ENCODE measurements around the gene GPR146.
"Not testable (repeated sequence)": the region's sequence is repeated elsewhere in the genome, so short reads cannot be mapped to it uniquely, and the experiment has no call there.

The GPR146 gene

GRCh38 chr7:1071731-1072254 is 27.4 kb downstream of the GPR146 start:
- DNase-seq (ENCODE audit: extremely low spot score, insufficient read length, low read depth) (no peak), FAIRE-seq (no peak)

DNA sequence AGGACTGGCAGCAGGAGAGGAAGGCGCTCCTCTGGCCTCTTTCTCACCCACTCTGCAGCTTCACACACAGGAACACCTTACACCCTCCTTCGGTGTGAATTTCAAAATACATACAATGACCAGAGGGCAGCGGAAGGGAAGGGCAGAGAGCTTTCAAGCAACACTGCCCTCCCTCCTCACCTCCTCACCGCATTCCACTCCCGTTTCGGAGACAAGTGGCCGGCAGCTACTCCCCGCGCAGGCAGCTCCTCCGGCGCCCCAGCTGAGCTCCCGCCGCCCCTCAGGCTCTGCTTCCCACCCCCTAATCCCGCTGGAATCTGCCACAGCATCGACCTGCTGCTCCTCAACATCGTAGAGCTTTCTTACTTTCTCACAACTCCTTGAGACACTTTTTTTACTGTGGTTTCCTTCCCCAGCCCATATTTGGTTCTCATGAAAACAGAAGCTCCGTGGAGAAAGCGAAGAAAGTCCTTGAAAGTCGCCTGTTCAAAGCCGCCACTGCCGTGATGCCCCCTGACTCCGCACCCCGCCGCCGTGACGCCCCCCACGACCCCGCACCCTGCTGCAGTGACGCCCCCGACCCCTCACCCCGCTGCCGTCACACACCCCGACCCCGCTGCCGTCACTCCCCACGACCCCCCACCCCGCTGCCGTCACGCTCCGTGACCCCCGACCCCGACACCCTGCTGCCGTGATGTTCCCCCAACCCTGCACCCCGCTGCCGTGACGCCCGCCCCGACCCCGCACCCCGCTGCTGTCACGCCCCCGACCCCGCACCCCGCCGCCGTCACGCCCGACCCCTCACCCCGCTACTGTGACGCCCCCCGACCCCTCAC is 29.0 kb downstream of the GPR146 start:
- FAIRE-seq (no peak), DNase-seq (ENCODE audit: extremely low spot score, insufficient read length, low read depth) (no peak)

GRCh38 chr7:1074018-1074417 is 29.7 kb downstream of the GPR146 start:
- FAIRE-seq; DNase-seq (ENCODE audit: extremely low spot score, insufficient read length, low read depth): not testable (repeated sequence)

DNA sequence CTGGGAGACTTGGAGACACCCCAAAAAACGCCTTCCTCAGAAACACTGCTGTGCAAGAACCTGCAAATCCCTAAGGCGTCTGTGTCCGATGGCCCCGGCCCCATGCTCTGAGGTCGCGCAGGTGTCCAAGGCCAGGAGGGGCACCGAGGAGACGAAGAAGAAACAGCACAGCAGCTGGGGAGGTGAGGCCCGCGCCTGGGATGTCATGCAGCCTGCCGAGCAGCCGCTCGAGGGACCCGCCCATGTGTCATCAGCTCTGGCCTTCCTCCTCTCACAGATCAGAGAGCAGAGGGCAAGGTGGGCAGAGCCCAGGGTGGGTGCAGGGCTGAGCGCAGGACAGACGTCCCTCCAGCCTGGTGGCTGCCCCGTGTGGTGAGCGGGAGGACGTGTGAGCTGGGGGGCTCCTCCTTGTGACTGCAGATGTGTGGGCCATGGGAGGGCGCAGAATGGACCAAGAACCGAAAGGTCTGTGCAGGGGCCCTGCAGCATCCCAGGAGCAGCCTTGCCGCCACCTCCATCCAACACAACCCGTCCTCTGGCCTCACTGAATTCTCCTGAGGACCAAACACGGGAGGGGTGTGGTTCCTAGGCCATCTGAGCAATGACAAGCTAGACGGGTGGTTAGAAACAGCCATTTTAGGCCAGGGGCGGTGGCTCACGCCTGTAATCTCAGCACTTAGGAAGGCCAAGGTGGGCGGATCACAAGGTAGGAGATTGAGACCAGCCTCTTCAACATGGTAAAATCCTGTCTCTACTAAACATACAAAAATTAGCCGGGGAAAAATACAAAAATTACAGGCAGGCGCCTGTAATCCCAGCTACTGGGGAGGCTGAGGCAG is 30.5 kb downstream of the GPR146 start:
- DNase-seq (ENCODE audit: extremely low spot score, insufficient read length, low read depth) (no peak), FAIRE-seq (no peak)

- DNase-seq (ENCODE audit: extremely low spot score, insufficient read length, low read depth) (no peak), FAIRE-seq (no peak)
These were observed 32.1 kb downstream of the GPR146 start for GRCh38 chr7:1076184-1077072.

DNA sequence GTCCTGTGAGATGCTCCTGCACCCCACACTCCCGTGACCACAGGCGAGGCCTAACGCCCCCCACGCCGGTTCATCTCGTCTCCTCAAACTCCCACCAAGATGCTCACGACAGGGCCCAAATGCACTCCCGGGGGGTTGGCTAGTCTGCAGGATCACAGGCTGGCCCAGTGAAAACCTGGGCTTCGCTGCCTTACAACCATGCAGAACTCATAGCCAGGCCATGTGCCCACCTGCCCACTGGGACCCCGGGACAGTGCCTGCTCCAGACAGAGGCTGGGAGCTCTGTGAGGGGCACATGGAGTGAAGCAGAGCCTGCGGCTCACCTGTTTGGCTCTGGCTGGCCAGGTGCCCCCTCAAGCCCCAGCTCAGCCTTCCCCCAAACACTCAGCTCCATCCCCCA is 34.2 kb downstream of the GPR146 start:
- FAIRE-seq (no peak), DNase-seq (ENCODE audit: extremely low spot score, insufficient read length, low read depth) (no peak)

- no peak for DNase-seq (ENCODE audit: extremely low spot score, insufficient read length, low read depth)
- FAIRE-seq: no peak
These were observed 34.6 kb downstream of the GPR146 start for GRCh38 chr7:1078985-1079384.

- FAIRE-seq (no peak), DNase-seq (ENCODE audit: extremely low spot score, insufficient read length, low read depth) (no peak)
These were observed 35.2 kb downstream of the GPR146 start for GRCh38 chr7:1079546-1079945.

- DNase-seq (ENCODE audit: extremely low spot score, insufficient read length, low read depth) (no peak), FAIRE-seq (no peak)
These were observed 36.0 kb downstream of the GPR146 start for GRCh38 chr7:1080252-1080920.

GRCh38 chr7:1080921-1081255 is 36.5 kb downstream of the GPR146 start:
- FAIRE-seq: no peak

DNA sequence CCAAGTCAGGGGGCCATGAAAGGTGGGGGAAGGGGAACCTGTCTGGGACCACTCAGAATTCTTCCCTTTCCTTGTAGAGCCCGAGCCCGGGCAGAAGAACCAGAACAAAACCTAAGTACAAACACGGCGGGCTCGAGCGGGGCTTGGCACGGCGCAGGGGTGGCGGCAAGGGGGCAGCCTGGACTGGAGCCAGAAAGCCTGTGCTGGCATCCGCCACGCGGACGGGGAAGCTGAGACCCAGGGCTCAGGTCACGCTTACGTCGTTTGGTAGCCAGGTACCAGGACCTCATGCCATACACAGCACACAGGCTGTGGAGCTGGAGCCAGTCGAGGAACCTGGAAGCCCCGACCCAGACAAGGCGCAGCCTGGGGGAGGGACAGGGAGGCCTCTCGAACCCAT is 37.0 kb downstream of the GPR146 start:
- DNase-seq (ENCODE audit: extremely low spot score, insufficient read length, low read depth) (no peak), FAIRE-seq (no peak)

More at GRCh38 chr7:1080921-1081255, 36.5 kb downstream of the GPR146 start:
- DNase-seq (ENCODE audit: extremely low spot score, insufficient read length, low read depth): no peak

GRCh38 chr7:1081931-1082401 is 37.6 kb downstream of the GPR146 start:
- no peak for DNase-seq (ENCODE audit: extremely low spot score, insufficient read length, low read depth)
- FAIRE-seq: no peak

DNA sequence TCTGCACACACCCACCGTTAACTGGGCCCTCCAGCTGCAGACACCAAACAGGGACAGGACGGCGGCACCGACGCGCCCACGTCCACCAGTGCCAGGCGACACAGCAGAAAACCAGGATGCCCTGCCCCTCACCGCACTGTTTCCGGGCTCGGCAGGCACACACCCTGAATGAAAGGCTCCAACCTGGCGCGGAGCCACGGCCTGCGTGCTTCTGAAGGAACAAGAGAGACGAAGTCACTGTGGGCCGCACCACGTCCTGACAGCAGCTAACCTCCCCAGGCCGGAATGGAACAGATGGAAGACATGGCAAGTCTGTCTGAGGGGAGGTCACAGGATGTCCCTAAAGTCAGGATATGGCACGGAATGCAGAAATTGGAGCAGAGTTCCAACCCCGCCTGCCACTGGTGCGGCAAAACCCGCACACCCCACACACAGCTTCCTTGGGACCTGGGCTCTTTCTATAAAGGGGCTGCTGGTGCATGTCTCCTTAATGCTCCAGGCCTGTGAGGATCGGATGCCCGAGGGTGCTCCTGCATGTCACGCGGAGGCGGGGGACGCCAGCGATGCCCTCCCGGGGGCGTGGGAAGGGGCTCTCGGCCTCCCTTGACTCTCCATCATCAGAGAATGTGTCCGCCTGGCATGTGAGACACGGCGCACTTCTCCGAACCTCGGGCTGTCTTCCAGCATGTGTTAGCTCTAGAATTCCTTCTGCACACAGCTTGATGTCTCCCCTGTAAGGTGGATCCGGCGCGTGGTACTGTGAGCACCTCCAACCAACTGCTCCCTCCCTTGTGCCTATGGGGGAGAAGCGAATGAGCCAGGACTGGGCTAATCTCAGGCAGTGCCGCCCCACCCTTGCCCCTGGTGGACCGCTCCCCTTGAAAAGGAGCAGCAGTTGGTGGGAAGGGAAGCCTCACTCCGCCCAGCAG is 39.6 kb downstream of the GPR146 start:
- FAIRE-seq (no peak), DNase-seq (ENCODE audit: extremely low spot score, insufficient read length, low read depth) (no peak)

DNA sequence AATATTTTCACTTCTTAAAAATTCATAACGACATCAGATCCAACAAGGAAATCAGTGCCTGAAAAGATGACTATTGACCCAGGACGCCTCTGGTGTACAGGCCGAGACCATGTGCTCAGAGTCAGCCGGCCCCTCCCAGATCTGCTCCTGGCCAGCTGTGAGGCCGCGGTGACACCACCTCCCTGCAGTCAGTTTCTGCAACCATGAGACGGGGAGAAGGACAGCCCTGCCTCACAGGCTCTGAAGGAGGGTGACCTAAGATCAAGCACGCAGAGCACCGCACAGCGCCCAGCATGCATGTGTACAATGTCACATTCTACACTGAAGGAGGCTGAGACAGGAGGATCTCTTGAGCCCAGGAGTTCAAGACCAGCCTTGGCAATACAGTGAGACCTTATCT is 40.9 kb downstream of the GPR146 start:
- DNase-seq (ENCODE audit: extremely low spot score, insufficient read length, low read depth): no peak
- FAIRE-seq: no peak

- DNase-seq (ENCODE audit: extremely low spot score, insufficient read length, low read depth) (no peak), FAIRE-seq (no peak)
These were observed 41.6 kb downstream of the GPR146 start for GRCh38 chr7:1085910-1086421.

DNA sequence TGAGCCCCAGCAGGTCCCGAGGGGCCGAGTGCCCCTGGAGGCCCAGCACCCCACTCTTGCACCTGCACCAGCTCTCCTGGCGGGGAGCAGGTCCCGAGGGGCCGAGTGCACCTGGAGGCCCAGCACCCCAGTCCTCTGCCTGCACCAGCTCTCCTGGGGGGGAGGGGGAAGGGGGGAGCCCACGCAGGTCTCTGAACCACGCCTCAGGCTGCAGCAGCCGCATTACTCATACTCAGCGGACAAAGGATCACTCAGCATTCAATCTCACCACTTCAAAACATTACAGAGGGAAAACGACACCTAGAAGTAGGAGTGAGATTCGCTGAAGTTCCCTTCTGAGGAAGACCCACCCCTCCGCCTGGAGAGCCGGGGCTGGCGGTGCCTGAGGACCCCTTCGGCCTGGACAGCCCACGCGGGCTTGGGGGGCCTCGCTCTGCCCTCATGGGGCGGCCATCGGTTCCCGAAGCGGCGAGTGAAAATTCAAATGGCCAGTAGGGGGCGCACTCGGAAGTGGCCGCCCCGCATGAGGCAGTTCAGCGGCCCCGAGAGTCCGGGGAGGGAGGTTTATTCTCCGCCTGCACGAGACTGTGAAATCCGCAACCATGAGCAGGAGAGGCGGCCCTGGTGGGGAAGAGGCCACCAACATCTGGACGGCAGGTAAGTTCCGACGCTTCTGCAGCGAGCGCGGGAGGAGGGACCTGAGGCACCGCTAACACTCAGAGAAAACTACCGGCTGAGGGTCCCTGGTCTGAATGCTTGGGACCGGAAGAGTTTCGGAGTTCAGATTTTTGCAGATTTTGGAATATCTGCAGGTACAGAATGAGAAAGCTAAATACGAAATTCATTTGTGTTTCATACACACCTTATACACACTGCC is 42.5 kb downstream of the GPR146 start:
- FAIRE-seq (peak; percentile 75), DNase-seq (ENCODE audit: extremely low spot score, insufficient read length, low read depth) (peak; percentile 79)

DNA sequence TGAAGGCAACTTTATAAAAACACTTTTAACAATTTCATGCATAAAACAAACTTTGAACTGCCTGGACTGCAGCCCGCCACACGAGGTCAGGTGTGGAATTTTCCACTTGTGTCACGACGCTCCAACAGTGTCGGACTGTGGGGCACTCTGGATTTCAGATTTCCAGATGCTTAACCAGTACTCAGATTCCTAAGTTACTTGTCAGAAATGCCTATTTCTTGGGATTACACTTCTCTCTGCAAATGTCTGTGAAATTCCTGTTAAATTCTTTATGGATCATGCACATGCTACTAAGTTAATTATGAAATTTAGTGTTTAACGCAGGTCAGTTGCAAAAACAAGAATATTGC is 43.1 kb downstream of the GPR146 start:
- FAIRE-seq (no peak), DNase-seq (ENCODE audit: extremely low spot score, insufficient read length, low read depth) (no peak)
